ENCODE results near the gene SAMD7.

SAMD7 gene

DNA sequence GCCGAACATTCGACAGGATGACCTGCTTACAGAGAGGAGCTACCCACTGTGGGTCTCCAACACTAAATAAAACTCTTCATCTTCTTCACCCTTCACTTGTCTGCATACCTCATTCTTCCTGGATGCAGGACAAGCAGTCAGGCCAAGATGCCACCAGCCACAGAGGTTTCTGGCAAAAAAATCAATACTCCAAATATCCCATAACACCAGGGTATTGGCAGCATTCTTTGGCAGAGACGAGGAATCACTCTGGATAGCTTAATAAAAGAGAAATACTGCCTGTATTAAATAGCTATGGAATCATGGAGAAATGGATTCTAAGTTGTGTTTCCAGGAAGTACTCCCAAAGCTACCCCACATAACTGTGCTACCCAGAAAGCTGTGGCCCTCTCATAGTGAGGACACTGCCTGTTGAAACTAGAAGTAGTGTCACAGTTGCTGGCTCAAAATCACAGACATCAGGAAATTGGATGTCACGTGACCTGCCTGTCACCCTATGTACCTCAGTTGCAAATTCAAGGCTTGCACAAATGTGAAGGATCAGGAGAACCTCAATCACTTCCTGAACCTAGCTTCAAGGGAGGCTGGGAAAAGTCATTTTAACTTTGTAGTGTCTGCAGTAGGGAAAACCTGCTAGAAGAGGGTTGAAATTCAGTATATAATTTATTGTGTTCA lies 30.7 kb upstream of the SAMD7 start:
- no peak for TF ChIP-seq NFIC (IDR thresholded peaks at IDR 0.05)
- TF ChIP-seq, protein P1, sequence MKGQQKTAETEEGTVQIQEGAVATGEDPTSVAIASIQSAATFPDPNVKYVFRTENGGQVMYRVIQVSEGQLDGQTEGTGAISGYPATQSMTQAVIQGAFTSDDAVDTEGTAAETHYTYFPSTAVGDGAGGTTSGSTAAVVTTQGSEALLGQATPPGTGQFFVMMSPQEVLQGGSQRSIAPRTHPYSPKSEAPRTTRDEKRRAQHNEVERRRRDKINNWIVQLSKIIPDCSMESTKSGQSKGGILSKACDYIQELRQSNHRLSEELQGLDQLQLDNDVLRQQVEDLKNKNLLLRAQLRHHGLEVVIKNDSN (IDR thresholded peaks at IDR 0.05), result 0 out of 2 replicates have a peak, but pooled peaks have one; percentile 30

DNA sequence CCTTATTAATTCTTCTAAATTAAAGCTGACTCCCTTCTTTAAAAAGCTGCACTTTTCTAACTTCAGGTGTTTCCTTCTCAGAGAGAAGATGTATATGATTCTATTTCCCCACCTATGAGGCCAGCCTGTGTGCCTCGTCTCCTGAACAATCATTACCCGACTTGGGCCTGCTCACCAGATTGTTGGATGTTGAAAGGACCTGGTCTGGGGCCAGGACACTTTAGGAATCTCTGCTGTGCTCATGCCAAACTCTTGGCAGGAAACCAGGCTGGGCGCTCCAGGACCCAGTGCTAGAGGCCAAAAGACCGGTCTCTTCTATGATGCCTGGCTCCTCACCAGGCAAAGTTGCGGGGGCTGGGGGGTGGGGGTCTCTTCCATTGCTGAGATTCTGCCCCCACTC lies 24.7 kb upstream of the SAMD7 start:
- TF ChIP-seq NFIC (IDR thresholded peaks at IDR 0.05) (peak; percentile 64), FOXM1 (IDR thresholded peaks at IDR 0.05; ENCODE audit: borderline replicate concordance, low read depth) (no peak)

DNA sequence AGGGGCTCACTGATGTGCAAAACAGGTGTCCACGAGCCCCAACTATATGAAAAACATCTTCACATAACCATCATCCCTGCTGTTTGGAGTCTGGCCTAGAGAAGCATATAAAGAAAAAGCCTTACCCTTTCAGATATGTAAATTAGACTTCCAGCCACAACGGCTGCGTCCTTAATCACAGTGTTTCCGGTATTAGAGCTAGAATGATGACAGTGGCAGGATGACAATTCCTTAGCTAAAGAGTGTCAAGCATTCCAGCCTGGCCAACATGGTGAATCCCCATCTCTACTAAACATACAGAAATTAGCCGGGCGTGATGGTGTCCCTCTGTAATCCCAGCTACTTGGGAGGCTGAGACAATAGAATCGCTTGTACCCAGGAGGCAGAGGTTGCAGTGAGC lies 19.5 kb upstream of the SAMD7 start:
- TF ChIP-seq TCF12 (IDR thresholded peaks at IDR 0.05; ENCODE audit: low read depth), result no peak
- no peak for TF ChIP-seq EP300 (IDR thresholded peaks at IDR 0.05; ENCODE audit: borderline replicate concordance)
- TF ChIP-seq, protein P2, sequence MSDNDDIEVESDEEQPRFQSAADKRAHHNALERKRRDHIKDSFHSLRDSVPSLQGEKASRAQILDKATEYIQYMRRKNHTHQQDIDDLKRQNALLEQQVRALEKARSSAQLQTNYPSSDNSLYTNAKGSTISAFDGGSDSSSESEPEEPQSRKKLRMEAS (IDR thresholded peaks at IDR 0.05), result no peak
- no peak for TF ChIP-seq ZBTB7A (IDR thresholded peaks at IDR 0.05; ENCODE audit: low read depth)
- TF ChIP-seq NFIC (IDR thresholded peaks at IDR 0.05), result no peak
- TF ChIP-seq, protein P1 (IDR thresholded peaks at IDR 0.05), result no peak
- TF ChIP-seq FOXM1 (IDR thresholded peaks at IDR 0.05; ENCODE audit: borderline replicate concordance, low read depth), result no peak
- TF ChIP-seq CREB1 (IDR thresholded peaks at IDR 0.05; ENCODE audit: low read depth), result no peak
- TF ChIP-seq TEAD4 (IDR thresholded peaks at IDR 0.05), result no peak
- TF ChIP-seq TAF1 (IDR thresholded peaks at IDR 0.05; ENCODE audit: low read depth), result no peak
- TF ChIP-seq RAD21 (IDR thresholded peaks at IDR 0.05; ENCODE audit: low read depth), result no peak
- TF ChIP-seq EGR1 (IDR thresholded peaks at IDR 0.05), result no peak

DNA sequence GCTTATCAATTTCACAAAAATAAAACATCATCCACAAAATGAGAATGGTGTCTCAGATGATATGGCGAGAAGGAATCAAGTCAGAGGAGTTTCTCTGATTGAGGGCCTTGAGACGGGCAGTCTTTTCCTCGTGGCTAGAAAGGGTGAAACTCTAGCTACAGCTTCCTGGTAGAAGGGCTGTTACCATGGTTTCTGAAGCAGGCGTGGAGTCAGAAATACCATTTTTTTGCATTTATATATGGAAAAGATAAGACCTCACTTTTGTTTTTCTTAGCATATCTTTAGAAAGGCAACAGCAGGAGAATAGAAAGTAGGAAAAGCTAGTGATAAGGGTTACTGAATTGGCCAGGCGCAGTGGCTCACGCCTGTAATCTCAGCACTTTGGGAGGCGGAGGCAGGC lies 17.3 kb upstream of the SAMD7 start:
- TF ChIP-seq TCF12 (IDR thresholded peaks at IDR 0.05; ENCODE audit: low read depth), result no peak
- TF ChIP-seq, protein P3, sequence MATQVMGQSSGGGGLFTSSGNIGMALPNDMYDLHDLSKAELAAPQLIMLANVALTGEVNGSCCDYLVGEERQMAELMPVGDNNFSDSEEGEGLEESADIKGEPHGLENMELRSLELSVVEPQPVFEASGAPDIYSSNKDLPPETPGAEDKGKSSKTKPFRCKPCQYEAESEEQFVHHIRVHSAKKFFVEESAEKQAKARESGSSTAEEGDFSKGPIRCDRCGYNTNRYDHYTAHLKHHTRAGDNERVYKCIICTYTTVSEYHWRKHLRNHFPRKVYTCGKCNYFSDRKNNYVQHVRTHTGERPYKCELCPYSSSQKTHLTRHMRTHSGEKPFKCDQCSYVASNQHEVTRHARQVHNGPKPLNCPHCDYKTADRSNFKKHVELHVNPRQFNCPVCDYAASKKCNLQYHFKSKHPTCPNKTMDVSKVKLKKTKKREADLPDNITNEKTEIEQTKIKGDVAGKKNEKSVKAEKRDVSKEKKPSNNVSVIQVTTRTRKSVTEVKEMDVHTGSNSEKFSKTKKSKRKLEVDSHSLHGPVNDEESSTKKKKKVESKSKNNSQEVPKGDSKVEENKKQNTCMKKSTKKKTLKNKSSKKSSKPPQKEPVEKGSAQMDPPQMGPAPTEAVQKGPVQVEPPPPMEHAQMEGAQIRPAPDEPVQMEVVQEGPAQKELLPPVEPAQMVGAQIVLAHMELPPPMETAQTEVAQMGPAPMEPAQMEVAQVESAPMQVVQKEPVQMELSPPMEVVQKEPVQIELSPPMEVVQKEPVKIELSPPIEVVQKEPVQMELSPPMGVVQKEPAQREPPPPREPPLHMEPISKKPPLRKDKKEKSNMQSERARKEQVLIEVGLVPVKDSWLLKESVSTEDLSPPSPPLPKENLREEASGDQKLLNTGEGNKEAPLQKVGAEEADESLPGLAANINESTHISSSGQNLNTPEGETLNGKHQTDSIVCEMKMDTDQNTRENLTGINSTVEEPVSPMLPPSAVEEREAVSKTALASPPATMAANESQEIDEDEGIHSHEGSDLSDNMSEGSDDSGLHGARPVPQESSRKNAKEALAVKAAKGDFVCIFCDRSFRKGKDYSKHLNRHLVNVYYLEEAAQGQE (IDR thresholded peaks at IDR 0.05; ENCODE audit: low read depth), result no peak
- TF ChIP-seq NFIC (IDR thresholded peaks at IDR 0.05), result no peak
- TF ChIP-seq, protein P2 (IDR thresholded peaks at IDR 0.05), result no peak
- no peak for TF ChIP-seq RAD21 (IDR thresholded peaks at IDR 0.05; ENCODE audit: low read depth)
- no peak for TF ChIP-seq CEBPB (IDR thresholded peaks at IDR 0.05)
- no peak for TF ChIP-seq TEAD4 (IDR thresholded peaks at IDR 0.05)
- no peak for TF ChIP-seq FOXM1 (IDR thresholded peaks at IDR 0.05; ENCODE audit: borderline replicate concordance, low read depth)
- TF ChIP-seq, protein P1 (IDR thresholded peaks at IDR 0.05), result no peak
- no peak for TF ChIP-seq EGR1 (IDR thresholded peaks at IDR 0.05)
- no peak for TF ChIP-seq YY1 (IDR thresholded peaks at IDR 0.05; ENCODE audit: low read depth)
- TF ChIP-seq EP300 (IDR thresholded peaks at IDR 0.05; ENCODE audit: borderline replicate concordance), result no peak
- no peak for TF ChIP-seq CREB1 (IDR thresholded peaks at IDR 0.05; ENCODE audit: low read depth)
- no peak for TF ChIP-seq ZBTB7A (IDR thresholded peaks at IDR 0.05; ENCODE audit: low read depth)

DNA sequence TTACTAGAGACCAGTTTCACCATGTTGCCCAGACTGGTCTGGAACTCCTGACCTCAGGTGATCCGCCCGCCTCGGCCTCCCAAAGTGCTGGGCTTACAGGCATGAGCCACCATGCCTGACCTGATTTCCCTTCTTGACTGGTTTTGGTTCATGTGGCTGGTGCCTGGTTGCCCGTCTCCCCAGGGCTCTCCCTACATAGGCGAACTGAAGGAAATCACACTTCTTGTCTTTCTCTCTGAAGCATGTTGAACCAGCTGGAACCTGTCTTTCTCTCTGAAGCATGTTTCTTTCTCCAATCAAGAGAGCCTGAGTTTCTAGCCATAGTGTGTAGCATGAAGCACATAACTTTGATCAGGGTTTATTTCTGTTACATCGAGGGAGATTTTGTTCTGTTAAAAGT lies 16.3 kb upstream of the SAMD7 start:
- no peak for TF ChIP-seq RAD21 (IDR thresholded peaks at IDR 0.05; ENCODE audit: low read depth)
- TF ChIP-seq NFIC (IDR thresholded peaks at IDR 0.05), result no peak
- no peak for TF ChIP-seq EGR1 (IDR thresholded peaks at IDR 0.05)
- TF ChIP-seq YY1 (IDR thresholded peaks at IDR 0.05; ENCODE audit: low read depth), result no peak
- TF ChIP-seq FOXM1 (IDR thresholded peaks at IDR 0.05; ENCODE audit: borderline replicate concordance, low read depth), result no peak
- TF ChIP-seq CREB1 (IDR thresholded peaks at IDR 0.05; ENCODE audit: low read depth), result no peak
- TF ChIP-seq, protein P3 (IDR thresholded peaks at IDR 0.05; ENCODE audit: low read depth), result no peak
- TF ChIP-seq ZBTB7A (IDR thresholded peaks at IDR 0.05; ENCODE audit: low read depth), result no peak
- no peak for TF ChIP-seq TEAD4 (IDR thresholded peaks at IDR 0.05)
- no peak for TF ChIP-seq TCF12 (IDR thresholded peaks at IDR 0.05; ENCODE audit: low read depth)
- no peak for TF ChIP-seq EP300 (IDR thresholded peaks at IDR 0.05; ENCODE audit: borderline replicate concordance)
- TF ChIP-seq CEBPB (IDR thresholded peaks at IDR 0.05), result no peak

DNA sequence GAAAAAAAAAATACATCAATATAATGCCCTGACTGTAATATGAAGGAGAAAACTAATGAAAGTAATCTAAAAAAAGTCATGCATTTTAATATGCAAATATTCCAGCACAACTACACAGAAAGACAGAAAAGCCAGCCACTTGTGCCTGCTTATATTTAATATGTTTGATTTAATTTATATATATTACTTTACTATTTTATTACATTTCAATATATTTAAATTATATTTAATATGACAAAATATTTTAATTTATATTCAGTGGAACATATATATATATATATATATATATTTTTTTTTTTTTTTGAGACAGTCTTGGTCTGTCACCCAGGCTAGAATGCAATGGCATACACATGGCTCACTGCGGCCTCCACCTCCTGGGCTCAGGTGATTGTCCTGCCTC lies 14.1 kb upstream of the SAMD7 start:
- TF ChIP-seq RAD21 (IDR thresholded peaks at IDR 0.05; ENCODE audit: low read depth), result no peak
